Chondrocyte (in vitro differentiated cells): ENCODE data around the gene CPA5. TPM values are rescaled to one million over a fixed set of nuclear protein-coding genes. Genes with fewer than 3 reads are reported as not detected.
A peak's percentile ranks its signal among the peaks of the same experiment; 100 is the strongest.

Experiments
- DNase-seq: peaks from one replicate; pipeline ENCODE4 v3.0.0; 2021; ENCODE audit warnings: mixed read lengths, low spot score
- H3K27ac Mint-ChIP-seq: one replicate; pipeline ENCODE4 v1.8.0; 2021; ENCODE audit warnings: mild to moderate bottlenecking, moderate library complexity, mixed read lengths; ENCODE audit not compliant: unreplicated experiment
- H3K27me3 Mint-ChIP-seq: 2 replicates; pipeline ENCODE4 v1.8.0; 2021; ENCODE audit warnings: low read depth, mixed read lengths
- H3K36me3 Mint-ChIP-seq: 2 replicates; pipeline ENCODE4 v1.8.0; 2021; ENCODE audit warnings: low read depth, mixed read lengths
- H3K4me1 Mint-ChIP-seq: 2 replicates; pipeline ENCODE4 v1.8.0; 2021; ENCODE audit warnings: low read depth, mild to moderate bottlenecking, mixed read lengths
- H3K4me3 Mint-ChIP-seq: one replicate; pipeline ENCODE4 v1.8.0; 2021; ENCODE audit warnings: mild to moderate bottlenecking, moderate library complexity, mixed read lengths; ENCODE audit not compliant: unreplicated experiment
- H3K9me3 Mint-ChIP-seq: 2 replicates; pipeline ENCODE4 v1.8.0; 2021; ENCODE audit warnings: low read depth, mixed read lengths
- total RNA-seq: library from RNA; stranded (reverse); gene quantifications from 3 replicates; pipeline ENCODE4 v1.2.1, GENCODE V29; 2021
- TF ChIP-seq, protein P1 (sequence below): fragments of 200-600 bp; sonication (generic); IDR thresholded peaks from 2 replicates; pipeline ENCODE4 v1.5.0; 2021; ENCODE audit warnings: antibody characterized with exemption, mild to moderate bottlenecking, moderate library complexity

CPA5 gene
- total RNA-seq, 1 donor from 2014 or later = not detected

DNA sequence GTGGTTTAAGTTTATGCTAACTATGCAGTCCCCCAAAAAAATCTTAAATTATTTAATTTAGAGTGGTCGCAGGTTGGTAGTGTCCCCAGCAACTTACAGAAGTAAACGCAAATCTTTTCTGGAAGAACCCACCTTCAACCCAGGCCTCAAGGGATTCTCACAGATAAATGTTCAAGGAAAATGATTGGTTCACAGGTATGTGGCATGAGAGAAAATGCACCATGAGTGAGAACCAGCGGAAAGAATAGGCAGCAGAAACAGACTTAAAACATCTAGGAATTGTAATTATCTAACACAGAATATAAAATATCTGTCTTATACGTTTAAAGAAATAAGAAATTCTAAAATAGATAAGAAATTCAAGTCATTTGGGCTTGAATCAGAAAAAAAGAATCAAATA is 2.7 kb upstream of the CPA5 start:
- no peak for DNase-seq
- Mint-ChIP-seq H3K27ac (no peak overlapping the region), H3K36me3 (no peaks in the 10 kb centered on the region), H3K4me3 (no peak overlapping the region), H3K27me3 (no peaks in the 10 kb centered on the region), H3K4me1 (peaks cover 6% of the 10 kb centered on the region), H3K9me3 (no peaks in the 10 kb centered on the region)
- TF ChIP-seq, protein P1, sequence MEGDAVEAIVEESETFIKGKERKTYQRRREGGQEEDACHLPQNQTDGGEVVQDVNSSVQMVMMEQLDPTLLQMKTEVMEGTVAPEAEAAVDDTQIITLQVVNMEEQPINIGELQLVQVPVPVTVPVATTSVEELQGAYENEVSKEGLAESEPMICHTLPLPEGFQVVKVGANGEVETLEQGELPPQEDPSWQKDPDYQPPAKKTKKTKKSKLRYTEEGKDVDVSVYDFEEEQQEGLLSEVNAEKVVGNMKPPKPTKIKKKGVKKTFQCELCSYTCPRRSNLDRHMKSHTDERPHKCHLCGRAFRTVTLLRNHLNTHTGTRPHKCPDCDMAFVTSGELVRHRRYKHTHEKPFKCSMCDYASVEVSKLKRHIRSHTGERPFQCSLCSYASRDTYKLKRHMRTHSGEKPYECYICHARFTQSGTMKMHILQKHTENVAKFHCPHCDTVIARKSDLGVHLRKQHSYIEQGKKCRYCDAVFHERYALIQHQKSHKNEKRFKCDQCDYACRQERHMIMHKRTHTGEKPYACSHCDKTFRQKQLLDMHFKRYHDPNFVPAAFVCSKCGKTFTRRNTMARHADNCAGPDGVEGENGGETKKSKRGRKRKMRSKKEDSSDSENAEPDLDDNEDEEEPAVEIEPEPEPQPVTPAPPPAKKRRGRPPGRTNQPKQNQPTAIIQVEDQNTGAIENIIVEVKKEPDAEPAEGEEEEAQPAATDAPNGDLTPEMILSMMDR = no peak

DNA sequence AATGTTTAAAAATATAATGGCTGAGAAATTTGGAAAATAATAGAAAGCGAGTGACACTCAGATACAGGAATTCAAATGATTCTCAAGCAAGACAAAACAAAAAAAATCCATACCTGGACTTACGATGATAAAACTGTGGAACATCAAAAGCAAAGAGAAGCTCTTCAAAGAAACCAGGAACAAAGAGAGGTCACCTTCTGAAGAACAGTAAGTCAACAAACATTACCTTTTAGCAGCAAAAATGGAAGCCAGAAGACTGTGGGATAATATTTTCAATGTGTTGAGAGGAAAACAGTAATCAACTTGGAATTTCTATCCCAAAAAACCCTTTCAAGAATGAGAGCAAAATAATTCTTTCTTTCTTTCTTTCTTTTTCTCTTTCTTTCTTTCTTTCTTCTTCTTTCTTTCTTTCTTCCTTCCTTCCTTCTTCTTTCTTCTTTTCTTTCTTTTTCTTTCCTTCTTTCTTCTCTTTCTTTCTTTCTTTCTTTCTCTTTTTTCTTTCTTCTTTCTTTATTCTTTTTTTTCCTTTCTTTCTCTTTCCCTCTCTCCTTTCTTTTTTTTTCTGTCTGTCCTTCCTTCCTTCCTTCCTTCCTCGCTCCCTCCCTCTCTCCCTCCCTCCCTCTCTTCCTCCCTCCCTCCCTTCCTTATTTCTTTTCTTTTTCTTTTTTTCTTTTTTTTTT is 1.8 kb upstream of the CPA5 start:
- DNase-seq = no peak
- Mint-ChIP-seq H3K27ac (no peak overlapping the region), H3K4me1 (peaks cover 6% of the 10 kb centered on the region), H3K9me3 (no peaks in the 10 kb centered on the region), H3K27me3 (no peaks in the 10 kb centered on the region), H3K36me3 (no peaks in the 10 kb centered on the region), H3K4me3 (no peak overlapping the region)
- TF ChIP-seq, protein P1 = no peak

DNA sequence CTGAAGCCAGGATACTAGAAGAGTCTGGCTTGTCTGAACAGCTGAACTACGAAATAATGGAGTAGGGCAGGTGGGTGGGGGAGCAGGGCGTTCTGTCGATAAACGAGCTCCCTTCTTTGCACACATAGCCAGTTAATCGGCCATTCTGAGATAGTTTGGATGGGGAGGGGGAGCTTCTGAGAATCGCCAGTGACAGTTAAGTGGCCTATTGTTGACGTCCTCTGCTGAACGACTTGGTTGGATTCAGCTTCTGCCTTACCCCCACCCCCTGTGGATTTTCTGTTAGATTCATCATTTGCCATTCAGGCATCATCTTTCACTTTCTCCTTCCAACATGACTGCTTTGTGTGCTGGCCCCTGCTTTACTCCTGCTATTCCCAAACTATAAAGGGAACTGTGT is 520 bp downstream of the CPA5 start:
- Mint-ChIP-seq H3K27ac (no peak overlapping the region), H3K9me3 (no peaks in the 10 kb centered on the region), H3K36me3 (no peaks in the 10 kb centered on the region), H3K4me1 (peaks cover 8% of the 10 kb centered on the region), H3K4me3 (peak overlapping the region; percentile 20), H3K27me3 (no peaks in the 10 kb centered on the region)
- TF ChIP-seq, protein P1 = no peak
- no peak for DNase-seq

DNA sequence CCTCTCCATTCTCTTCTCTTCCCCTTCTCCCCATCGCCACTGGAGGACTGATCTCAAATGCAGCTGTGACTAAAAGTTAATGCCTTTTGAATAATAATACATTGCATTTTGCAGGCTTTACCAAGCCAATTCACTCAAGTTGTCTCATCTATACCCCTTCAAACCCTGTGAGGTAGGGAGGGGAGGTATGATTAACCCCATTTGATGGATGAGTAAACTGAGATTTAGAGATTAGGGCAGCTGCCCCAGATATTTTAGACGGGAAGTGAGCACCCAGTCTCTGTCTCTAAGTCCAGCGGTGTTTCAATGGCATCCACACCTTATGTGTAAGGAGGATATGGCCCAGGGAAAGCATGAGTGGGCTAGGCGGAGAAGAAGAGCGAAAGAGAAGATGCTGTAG is 1.1 kb downstream of the CPA5 start:
- Mint-ChIP-seq H3K27me3 (no peaks in the 10 kb centered on the region), H3K9me3 (no peaks in the 10 kb centered on the region), H3K4me1 (peaks cover 14% of the 10 kb centered on the region), H3K27ac (no peak overlapping the region), H3K4me3 (no peak overlapping the region), H3K36me3 (no peaks in the 10 kb centered on the region)
- TF ChIP-seq, protein P1 = no peak
- DNase-seq = no peak

DNA sequence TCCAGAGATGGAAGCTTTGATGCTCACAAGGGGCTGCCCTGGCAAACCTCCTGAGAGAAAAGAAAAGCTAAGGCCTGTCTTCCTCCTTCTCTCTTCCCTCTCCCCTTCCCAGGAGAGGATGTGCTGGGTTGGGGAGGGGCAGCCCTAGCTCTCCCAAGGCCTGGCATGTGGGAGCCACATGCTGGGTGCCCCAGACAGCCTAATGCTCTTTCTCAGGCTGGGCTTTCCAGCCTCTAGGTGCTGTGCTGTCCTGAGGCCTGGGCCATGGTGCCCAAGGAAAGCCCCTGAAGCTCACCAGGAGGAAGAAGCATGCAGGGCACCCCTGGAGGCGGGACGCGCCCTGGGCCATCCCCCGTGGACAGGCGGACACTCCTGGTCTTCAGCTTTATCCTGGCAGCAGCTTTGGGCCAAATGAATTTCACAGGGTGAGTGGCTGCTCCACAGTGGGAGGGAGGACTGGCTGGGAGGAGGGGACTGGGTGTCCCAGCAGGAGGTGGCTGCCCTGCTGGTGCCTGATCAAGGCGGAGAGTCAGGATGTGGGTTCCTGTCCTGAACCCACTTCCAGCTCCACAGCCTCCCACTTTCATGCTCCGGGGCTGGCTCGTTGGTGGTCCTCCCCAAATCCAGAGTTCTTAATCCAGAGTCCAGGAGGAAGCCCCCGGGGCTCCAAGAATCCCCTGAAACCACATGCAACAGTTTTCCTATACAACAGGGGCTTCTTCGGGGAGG is 1.7 kb downstream of the CPA5 start:
- Mint-ChIP-seq H3K9me3 (no peaks in the 10 kb centered on the region), H3K27ac (no peak overlapping the region), H3K27me3 (no peaks in the 10 kb centered on the region), H3K36me3 (no peaks in the 10 kb centered on the region), H3K4me1 (peaks cover 20% of the 10 kb centered on the region), H3K4me3 (no peak overlapping the region)
- TF ChIP-seq, protein P1 = no peak
- DNase-seq = no peak
